ENCODE results near the gene GRP. TPM values are rescaled to one million over a fixed set of nuclear protein-coding genes. Genes with fewer than 3 reads are reported as not detected.

GRP gene
- total RNA-seq, 1 donor from 2014 or later = not detected

- Mint-ChIP-seq H3K4me3 (ENCODE audit: unreplicated experiment) (no peak overlapping the region), H3K27me3 (ENCODE audit: unreplicated experiment) (no peaks in the 10 kb centered on the region)
These were observed 11.9 kb downstream of the GRP start for GRCh38 chr18:59231877-59232276.

GRCh38 chr18:59232309-59233016, 12.5 kb downstream of the GRP start:
- TF ChIP-seq, protein P1, sequence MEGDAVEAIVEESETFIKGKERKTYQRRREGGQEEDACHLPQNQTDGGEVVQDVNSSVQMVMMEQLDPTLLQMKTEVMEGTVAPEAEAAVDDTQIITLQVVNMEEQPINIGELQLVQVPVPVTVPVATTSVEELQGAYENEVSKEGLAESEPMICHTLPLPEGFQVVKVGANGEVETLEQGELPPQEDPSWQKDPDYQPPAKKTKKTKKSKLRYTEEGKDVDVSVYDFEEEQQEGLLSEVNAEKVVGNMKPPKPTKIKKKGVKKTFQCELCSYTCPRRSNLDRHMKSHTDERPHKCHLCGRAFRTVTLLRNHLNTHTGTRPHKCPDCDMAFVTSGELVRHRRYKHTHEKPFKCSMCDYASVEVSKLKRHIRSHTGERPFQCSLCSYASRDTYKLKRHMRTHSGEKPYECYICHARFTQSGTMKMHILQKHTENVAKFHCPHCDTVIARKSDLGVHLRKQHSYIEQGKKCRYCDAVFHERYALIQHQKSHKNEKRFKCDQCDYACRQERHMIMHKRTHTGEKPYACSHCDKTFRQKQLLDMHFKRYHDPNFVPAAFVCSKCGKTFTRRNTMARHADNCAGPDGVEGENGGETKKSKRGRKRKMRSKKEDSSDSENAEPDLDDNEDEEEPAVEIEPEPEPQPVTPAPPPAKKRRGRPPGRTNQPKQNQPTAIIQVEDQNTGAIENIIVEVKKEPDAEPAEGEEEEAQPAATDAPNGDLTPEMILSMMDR (IDR thresholded peaks at IDR 0.05; ENCODE audit: partially characterized antibody, unreplicated experiment) = no peak
- Mint-ChIP-seq H3K9me3 (ENCODE audit: unreplicated experiment) (no peaks in the 10 kb centered on the region), H3K4me1 (ENCODE audit: low read depth, unreplicated experiment) (no peaks in the 10 kb centered on the region), H3K4me3 (ENCODE audit: unreplicated experiment) (no peak overlapping the region), H3K27ac (ENCODE audit: unreplicated experiment) (no peak overlapping the region), H3K36me3 (ENCODE audit: unreplicated experiment) (no peaks in the 10 kb centered on the region), H3K27me3 (ENCODE audit: unreplicated experiment) (no peaks in the 10 kb centered on the region)
- no peak for DNase-seq

More at GRCh38 chr18:59231877-59232276, 11.9 kb downstream of the GRP start:
- Mint-ChIP-seq H3K4me1 (ENCODE audit: low read depth, unreplicated experiment) (no peaks in the 10 kb centered on the region), H3K36me3 (ENCODE audit: unreplicated experiment) (no peaks in the 10 kb centered on the region), H3K27ac (ENCODE audit: unreplicated experiment) (no peak overlapping the region), H3K9me3 (ENCODE audit: unreplicated experiment) (no peaks in the 10 kb centered on the region)
- TF ChIP-seq, protein P1 (IDR thresholded peaks at IDR 0.05; ENCODE audit: partially characterized antibody, unreplicated experiment) = no peak
- DNase-seq = no peak

DNA sequence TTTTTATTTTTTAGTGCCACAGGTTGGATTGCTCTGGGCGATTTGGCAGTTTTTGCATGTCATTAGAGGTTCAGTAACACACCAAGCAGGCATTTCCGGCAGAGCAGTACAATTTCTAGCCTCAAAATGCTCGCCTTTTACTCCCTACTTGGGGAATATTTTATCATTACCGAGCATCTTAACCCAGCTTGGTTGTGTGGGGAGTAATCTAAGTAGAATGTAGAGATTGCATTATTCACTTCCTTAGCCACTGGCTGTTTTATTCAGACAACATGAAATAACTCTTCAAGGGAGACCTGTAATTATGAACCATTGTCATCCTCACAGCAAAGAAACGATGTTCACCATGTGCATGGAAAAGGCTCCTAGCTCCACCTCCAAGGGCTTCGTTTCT, 13.1 kb downstream of the GRP start:
- TF ChIP-seq, protein P1 (IDR thresholded peaks at IDR 0.05; ENCODE audit: partially characterized antibody, unreplicated experiment) = no peak
- DNase-seq = no peak
- no peak overlapping the region for H3K27ac Mint-ChIP-seq (ENCODE audit: unreplicated experiment)
- H3K9me3 Mint-ChIP-seq (ENCODE audit: unreplicated experiment) = no peaks in the 10 kb centered on the region
- H3K27me3 Mint-ChIP-seq (ENCODE audit: unreplicated experiment) = no peaks in the 10 kb centered on the region
- H3K4me3 Mint-ChIP-seq (ENCODE audit: unreplicated experiment) = no peak overlapping the region
- H3K36me3 Mint-ChIP-seq (ENCODE audit: unreplicated experiment) = no peaks in the 10 kb centered on the region
- H3K4me1 Mint-ChIP-seq (ENCODE audit: low read depth, unreplicated experiment) = no peaks in the 10 kb centered on the region

DNA sequence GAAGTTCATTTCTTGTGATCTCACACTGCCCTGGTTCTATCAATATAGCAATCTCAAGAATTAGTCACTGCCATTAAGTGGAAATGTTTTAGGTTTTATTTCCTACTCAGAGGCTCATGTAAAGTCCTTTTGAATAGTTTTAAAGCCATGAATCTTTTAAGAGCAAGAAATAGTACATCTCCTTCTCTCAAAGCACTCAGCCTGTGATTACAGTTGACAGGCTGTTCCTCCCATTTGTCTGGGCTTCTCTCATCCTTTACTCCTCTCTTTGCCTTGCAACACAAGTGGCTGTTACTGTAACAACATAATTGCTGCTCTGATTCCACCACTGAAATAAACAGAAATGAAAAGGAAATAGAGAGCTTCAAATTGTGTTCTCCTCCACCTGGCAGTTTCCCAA, 18.4 kb downstream of the GRP start:
- Mint-ChIP-seq H3K4me3 (ENCODE audit: unreplicated experiment) (no peak overlapping the region), H3K27ac (ENCODE audit: unreplicated experiment) (no peak overlapping the region), H3K36me3 (ENCODE audit: unreplicated experiment) (no peaks in the 10 kb centered on the region), H3K9me3 (ENCODE audit: unreplicated experiment) (no peaks in the 10 kb centered on the region), H3K4me1 (ENCODE audit: low read depth, unreplicated experiment) (no peaks in the 10 kb centered on the region), H3K27me3 (ENCODE audit: unreplicated experiment) (no peaks in the 10 kb centered on the region)
- TF ChIP-seq, protein P1 (IDR thresholded peaks at IDR 0.05; ENCODE audit: partially characterized antibody, unreplicated experiment) = no peak
- no peak for DNase-seq

DNA sequence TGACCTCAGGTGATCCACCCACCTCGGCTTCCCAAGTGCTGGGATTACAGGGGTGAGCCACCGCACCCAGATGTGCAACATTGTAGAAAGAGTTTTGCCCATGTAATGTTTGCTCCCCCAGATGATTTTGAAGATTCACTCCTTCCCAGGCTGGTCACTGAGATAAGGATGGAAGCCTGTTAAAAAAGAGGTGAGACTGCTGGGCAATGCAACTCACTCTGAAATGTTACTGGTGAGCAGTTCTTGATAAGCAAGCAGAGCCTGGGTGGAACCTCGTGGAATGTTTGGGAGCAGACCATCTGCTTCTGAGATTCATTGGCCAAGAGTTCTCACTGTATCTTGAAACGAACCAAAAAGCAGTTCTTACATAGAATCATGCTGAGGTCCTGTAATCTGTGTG, 19.7 kb downstream of the GRP start:
- DNase-seq = no peak
- no peaks in the 10 kb centered on the region for H3K36me3 Mint-ChIP-seq (ENCODE audit: unreplicated experiment)
- no peak overlapping the region for H3K4me3 Mint-ChIP-seq (ENCODE audit: unreplicated experiment)
- no peaks in the 10 kb centered on the region for H3K27me3 Mint-ChIP-seq (ENCODE audit: unreplicated experiment)
- no peak overlapping the region for H3K27ac Mint-ChIP-seq (ENCODE audit: unreplicated experiment)
- no peaks in the 10 kb centered on the region for H3K4me1 Mint-ChIP-seq (ENCODE audit: low read depth, unreplicated experiment)
- no peaks in the 10 kb centered on the region for H3K9me3 Mint-ChIP-seq (ENCODE audit: unreplicated experiment)
- TF ChIP-seq, protein P1 (IDR thresholded peaks at IDR 0.05; ENCODE audit: partially characterized antibody, unreplicated experiment) = no peak
